Left ventricle myocardium inferior (tissue), 1 donor: ENCODE data around the gene SLCO4A1. TPM values are rescaled to one million over a fixed set of nuclear protein-coding genes. Genes with fewer than 3 reads are reported as not detected.

ENCODE experiments used
- DNase-seq: peaks from one replicate; pipeline ENCODE4 v3.0.0-alpha.2; 2020
- H3K27ac ChIP-seq: fragments of 200-600 bp; replicated peaks from 2 replicates; pipeline ENCODE4 v1.8.0; 2021
- H3K27me3 ChIP-seq: fragments of 200-600 bp; 2 replicates; pipeline ENCODE4 v1.8.0; 2021; ENCODE audit warnings: low read depth
- H3K36me3 ChIP-seq: fragments of 200-600 bp; 2 replicates; pipeline ENCODE4 v1.8.0; 2021
- H3K4me1 ChIP-seq: fragments of 200-600 bp; 2 replicates; pipeline ENCODE4 v1.8.0; 2021
- H3K4me3 ChIP-seq: fragments of 200-600 bp; 2 replicates; pipeline ENCODE4 v1.8.0; 2021; ENCODE audit warnings: mild to moderate bottlenecking, moderate library complexity
- H3K9me3 ChIP-seq: fragments of 200-600 bp; replicated peaks from 2 replicates; pipeline ENCODE4 v1.8.0; 2021
- intact Hi-C: fragments of 100-400 bp; cut with micrococcal nuclease; formaldehyde crosslinking; loops from one replicate; pipeline ENCODE4 v1.11.0; 2022
- total RNA-seq: library from RNA; stranded (reverse); fragmentation: NEBNext Ultra II Directional; extraction: Animal tissue kit (Norgen Biotek cat#: 25700); gene quantifications from one replicate; pipeline ENCODE4 v1.2.1, GENCODE V29; 2021
- TF ChIP-seq, protein P1 (sequence below): fragments of 200-600 bp; IDR thresholded peaks from 2 replicates; pipeline ENCODE4 v1.8.0; 2021; ENCODE audit warnings: antibody characterized with exemption, mild to moderate bottlenecking, borderline replicate concordance
- donor health status: DM: no; HTN: yes; CAD: no; lungs with severe emphysema.

SLCO4A1 gene
- total RNA-seq, 1 donor from 2014 or later: 12.7 TPM

DNA sequence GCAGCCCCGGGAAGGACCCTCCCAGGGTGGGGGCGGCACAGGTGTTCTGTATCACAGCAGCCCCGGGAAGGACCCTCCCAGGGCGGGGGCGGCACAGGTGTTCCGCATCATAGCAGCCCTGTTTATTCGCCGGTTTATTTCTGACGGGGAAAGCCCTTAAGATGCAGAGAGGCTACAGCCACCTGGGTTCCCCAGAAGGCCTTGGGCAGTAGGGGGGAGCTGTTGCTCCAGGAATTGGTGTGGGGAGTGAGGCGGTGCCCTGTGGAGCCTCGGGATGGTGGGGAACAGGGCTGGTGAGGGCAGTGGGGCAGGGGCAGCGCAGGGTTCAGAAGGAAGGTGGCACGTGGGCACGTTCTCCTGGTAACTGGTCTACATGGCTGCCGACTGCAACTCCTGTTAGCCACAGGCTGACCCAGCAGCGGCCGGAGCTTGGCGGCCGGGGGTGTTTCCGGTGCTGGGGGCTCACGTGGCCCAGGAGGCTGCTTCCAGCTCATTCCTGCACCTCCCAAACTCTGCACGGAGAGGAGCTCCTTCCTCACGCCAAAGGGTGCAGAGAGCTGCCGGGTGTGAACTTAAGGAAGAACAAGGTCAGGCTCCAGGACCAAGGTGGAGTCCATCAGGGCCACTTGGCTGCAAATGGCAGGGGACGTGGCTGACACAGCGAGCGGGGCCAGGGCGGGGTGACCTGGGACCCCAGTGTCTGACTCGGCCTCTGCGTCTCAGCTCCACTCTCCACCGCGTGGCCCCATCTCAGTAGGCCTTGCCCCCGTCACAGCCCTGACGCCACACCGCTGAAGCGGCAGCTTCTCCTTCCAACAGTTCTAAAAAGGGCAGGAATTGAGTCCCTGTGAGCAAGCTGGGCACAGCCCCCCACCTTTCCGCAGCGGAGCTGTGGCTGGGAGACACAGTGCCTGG lies 13.2 kb downstream of the SLCO4A1 start:
- peaks cover 5% of the 10 kb centered on the region for H3K27me3 ChIP-seq
- intact Hi-C loops: no loop called here
- TF ChIP-seq, protein P1, sequence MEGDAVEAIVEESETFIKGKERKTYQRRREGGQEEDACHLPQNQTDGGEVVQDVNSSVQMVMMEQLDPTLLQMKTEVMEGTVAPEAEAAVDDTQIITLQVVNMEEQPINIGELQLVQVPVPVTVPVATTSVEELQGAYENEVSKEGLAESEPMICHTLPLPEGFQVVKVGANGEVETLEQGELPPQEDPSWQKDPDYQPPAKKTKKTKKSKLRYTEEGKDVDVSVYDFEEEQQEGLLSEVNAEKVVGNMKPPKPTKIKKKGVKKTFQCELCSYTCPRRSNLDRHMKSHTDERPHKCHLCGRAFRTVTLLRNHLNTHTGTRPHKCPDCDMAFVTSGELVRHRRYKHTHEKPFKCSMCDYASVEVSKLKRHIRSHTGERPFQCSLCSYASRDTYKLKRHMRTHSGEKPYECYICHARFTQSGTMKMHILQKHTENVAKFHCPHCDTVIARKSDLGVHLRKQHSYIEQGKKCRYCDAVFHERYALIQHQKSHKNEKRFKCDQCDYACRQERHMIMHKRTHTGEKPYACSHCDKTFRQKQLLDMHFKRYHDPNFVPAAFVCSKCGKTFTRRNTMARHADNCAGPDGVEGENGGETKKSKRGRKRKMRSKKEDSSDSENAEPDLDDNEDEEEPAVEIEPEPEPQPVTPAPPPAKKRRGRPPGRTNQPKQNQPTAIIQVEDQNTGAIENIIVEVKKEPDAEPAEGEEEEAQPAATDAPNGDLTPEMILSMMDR: no peak
- no peak overlapping the region for H3K4me3 ChIP-seq
- H3K4me1 ChIP-seq: peaks cover 52% of the 10 kb centered on the region
- H3K27ac ChIP-seq: no peak overlapping the region
- no peak for DNase-seq
- peaks cover 32% of the 10 kb centered on the region for H3K36me3 ChIP-seq
- no peaks in the 10 kb centered on the region for H3K9me3 ChIP-seq

DNA sequence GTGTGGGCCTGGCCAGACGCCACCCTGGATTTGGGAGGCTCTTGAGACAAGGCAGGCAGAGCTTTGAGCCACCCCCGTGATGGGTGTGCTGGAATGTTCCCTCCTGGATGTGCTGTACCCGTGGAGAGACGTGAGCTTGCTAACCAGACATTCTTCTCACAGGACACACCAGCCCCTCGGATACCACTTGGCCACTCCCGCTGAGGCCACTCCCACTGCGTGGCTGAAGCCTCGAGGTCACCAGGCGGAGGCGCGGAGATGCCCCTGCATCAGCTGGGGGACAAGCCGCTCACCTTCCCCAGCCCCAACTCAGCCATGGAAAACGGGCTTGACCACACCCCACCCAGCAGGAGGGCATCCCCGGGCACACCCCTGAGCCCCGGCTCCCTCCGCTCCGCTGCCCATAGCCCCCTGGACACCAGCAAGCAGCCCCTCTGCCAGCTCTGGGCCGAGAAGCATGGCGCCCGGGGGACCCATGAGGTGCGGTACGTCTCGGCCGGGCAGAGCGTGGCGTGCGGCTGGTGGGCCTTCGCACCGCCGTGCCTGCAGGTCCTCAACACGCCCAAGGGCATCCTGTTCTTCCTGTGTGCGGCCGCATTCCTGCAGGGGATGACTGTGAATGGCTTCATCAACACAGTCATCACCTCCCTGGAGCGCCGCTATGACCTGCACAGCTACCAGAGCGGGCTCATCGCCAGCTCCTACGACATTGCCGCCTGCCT lies 14.1 kb downstream of the SLCO4A1 start:
- Histone ChIP-seq H3K9me3 (no peaks in the 10 kb centered on the region), H3K27me3 (peaks cover 12% of the 10 kb centered on the region), H3K36me3 (peaks cover 33% of the 10 kb centered on the region), H3K27ac (no peak overlapping the region), H3K4me1 (peaks cover 47% of the 10 kb centered on the region), H3K4me3 (no peak overlapping the region)
- no peak for DNase-seq
- TF ChIP-seq, protein P1: no peak
- intact Hi-C loops: no loop called here

DNA sequence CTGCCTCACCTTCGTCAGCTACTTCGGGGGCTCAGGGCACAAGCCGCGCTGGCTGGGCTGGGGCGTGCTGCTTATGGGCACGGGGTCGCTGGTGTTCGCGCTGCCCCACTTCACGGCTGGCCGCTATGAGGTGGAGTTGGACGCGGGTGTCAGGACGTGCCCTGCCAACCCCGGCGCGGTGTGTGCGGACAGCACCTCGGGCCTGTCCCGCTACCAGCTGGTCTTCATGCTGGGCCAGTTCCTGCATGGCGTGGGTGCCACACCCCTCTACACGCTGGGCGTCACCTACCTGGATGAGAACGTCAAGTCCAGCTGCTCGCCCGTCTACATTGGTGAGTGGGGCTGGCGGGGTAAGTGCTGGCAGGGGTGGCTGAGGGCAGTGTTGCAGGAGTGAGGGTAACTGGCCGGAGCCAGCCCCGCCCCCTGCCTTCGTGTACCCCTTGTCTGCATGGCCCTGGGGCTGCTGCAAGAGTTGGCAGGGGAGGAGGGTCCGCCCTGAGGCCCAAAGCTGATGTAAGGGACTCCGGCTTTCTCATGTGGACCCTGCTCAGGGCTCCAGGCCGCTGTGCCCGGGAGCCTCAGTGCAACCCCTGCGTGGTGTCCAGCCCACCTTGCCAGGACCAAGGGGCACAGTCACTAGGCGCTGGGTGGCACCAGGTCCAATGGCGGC lies 14.8 kb downstream of the SLCO4A1 start:
- Histone ChIP-seq H3K27ac (no peak overlapping the region), H3K9me3 (no peaks in the 10 kb centered on the region), H3K27me3 (peaks cover 19% of the 10 kb centered on the region), H3K36me3 (peaks cover 33% of the 10 kb centered on the region), H3K4me3 (no peak overlapping the region), H3K4me1 (peaks cover 42% of the 10 kb centered on the region)
- DNase-seq: no peak
- intact Hi-C loops: no loop called here
- TF ChIP-seq, protein P1: no peak

DNA sequence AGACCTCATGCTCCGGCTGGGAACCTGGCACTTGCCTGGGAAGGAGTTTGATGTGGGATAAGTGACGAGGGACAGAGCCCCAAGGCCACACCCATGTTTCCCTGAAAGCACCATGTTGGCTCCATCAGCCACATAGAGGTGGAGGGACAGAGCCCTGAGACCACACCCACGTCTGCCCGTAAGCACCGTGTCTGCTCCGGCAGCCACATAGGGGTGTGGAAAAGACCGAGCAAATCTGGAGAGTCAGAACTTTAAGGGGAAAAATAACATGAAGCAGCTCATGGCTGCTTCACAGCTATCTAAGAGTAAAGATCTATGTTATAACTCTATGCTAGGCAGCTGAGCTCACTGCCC lies 15.3 kb downstream of the SLCO4A1 start:
- DNase-seq: no peak
- peaks cover 19% of the 10 kb centered on the region for H3K27me3 ChIP-seq
- H3K36me3 ChIP-seq: peaks cover 33% of the 10 kb centered on the region
- H3K9me3 ChIP-seq: no peaks in the 10 kb centered on the region
- intact Hi-C loops: no loop called here
- no peak overlapping the region for H3K27ac ChIP-seq
- TF ChIP-seq, protein P1: no peak
- H3K4me1 ChIP-seq: peaks cover 39% of the 10 kb centered on the region
- H3K4me3 ChIP-seq: no peak overlapping the region

DNA sequence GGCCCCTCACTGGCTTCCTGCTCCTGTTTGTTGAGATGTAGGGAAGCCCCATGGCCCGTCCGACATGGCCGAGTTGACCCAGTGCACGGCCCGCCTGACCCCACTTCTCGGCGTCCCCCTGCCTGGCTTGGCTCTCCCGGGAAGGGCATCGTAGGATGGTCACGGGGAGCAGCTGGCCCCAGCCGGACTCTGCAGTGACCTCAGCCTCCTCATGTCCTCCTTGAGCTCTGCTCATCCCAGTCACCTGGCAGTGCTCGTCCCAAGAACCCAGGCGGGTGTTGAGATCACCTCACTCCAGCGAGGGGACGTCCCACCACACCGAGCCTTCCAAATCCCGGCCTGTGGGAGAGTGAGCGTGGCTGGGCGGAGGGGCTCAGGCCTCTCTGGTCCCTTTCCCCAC lies 15.7 kb downstream of the SLCO4A1 start:
- no peak for DNase-seq
- Histone ChIP-seq H3K9me3 (no peaks in the 10 kb centered on the region), H3K36me3 (peaks cover 33% of the 10 kb centered on the region), H3K4me3 (no peak overlapping the region), H3K27ac (no peak overlapping the region), H3K4me1 (peaks cover 35% of the 10 kb centered on the region), H3K27me3 (peaks cover 19% of the 10 kb centered on the region)
- intact Hi-C loops: no loop called here
- TF ChIP-seq, protein P1: no peak
